IMR-90 (cell line): ENCODE results near the gene PRKCE. TPM values are rescaled to one million over a fixed set of nuclear protein-coding genes. Genes with fewer than 3 reads are reported as not detected.

Experiments
- ATAC-seq: fragments of 200-7000 bp; cut with Tn5 transposase; 2 replicates; pipeline ENCODE4 v1.9.1; 2020; ENCODE audit warnings: low read depth, mild to moderate bottlenecking, moderate library complexity
- BruUV-seq: library from RNA; stranded (reverse); fragments of 400-500 nt; replicated peaks from 2 replicates; lab custom pipeline; 2021; lab: Mats Ljungman, UMichigan
- CTCF ChIA-PET: fragments of 300-600 bp; formaldehyde crosslinking; extraction: SDS; loops from one replicate; lab custom pipeline; 2021; ENCODE audit warnings: antibody characterized with exemption; lab: Yijun Ruan, JAX
- POLR2A ChIA-PET: fragments of 300-600 bp; sonication (Branson Sonifier 250); formaldehyde crosslinking; loops from one replicate; lab custom pipeline; 2022; ENCODE audit warnings: antibody characterized with exemption; ENCODE audit not compliant: unreplicated experiment; lab: Charles Lee
- DNase-seq: peaks from one replicate; pipeline ENCODE4 v3.0.0; 2013
- H2AFZ ChIP-seq: replicated peaks from 2 replicates; pipeline ENCODE3; 2013; ENCODE audit warnings: low read length, mild to moderate bottlenecking; ENCODE audit not compliant: poor library complexity
- H2AK5ac ChIP-seq: 2 replicates; pipeline ENCODE4 v1.6.1; 2013; ENCODE audit warnings: low read depth, low read length, inconsistent platforms
- H2AK9ac ChIP-seq: replicated peaks from 2 replicates; pipeline ENCODE3; 2013; ENCODE audit warnings: mild to moderate bottlenecking, low read depth, low read length, moderate library complexity; ENCODE audit not compliant: poor library complexity
- H2BK120ac ChIP-seq: 2 replicates; pipeline ENCODE4 v1.6.1; 2013; ENCODE audit warnings: low read depth, low read length, inconsistent platforms
- H2BK15ac ChIP-seq: 3 replicates; pipeline ENCODE4 v1.6.1; 2013; ENCODE audit warnings: low read depth, low read length, inconsistent platforms
- H2BK20ac ChIP-seq: 2 replicates; pipeline ENCODE4 v1.6.1; 2013; ENCODE audit warnings: low read depth, mild to moderate bottlenecking, inconsistent platforms, low read length, moderate library complexity
- H2BK5ac ChIP-seq: 2 replicates; pipeline ENCODE4 v1.6.1; 2013; ENCODE audit warnings: mild to moderate bottlenecking, low read depth, low read length, inconsistent platforms; ENCODE audit not compliant: poor library complexity, severe bottlenecking
- H3K14ac ChIP-seq: replicated peaks from 2 replicates; pipeline ENCODE4 v1.6.1; 2013; ENCODE audit warnings: low read depth, low read length, inconsistent platforms
- H3K18ac ChIP-seq: 2 replicates; pipeline ENCODE4 v1.6.1; 2013; ENCODE audit warnings: low read depth, low read length, control low read depth
- H3K23ac ChIP-seq: 2 replicates; pipeline ENCODE4 v1.6.1; 2013; ENCODE audit warnings: low read depth, low read length, inconsistent platforms
- H3K27ac ChIP-seq: 2 replicates; pipeline ENCODE4 v1.5.1; 2013; ENCODE audit warnings: mild to moderate bottlenecking, control low read depth, low read length; ENCODE audit not compliant: insufficient read depth
- H3K27me3 ChIP-seq: 2 replicates; pipeline ENCODE4 v1.6.1; 2013; ENCODE audit warnings: low read length; ENCODE audit not compliant: control insufficient read depth, insufficient read depth
- H3K36me3 ChIP-seq: 2 replicates; pipeline ENCODE4 v1.6.1; 2013; ENCODE audit warnings: low read length, mixed read lengths; ENCODE audit not compliant: control insufficient read depth, insufficient read depth
- H3K4ac ChIP-seq: 2 replicates; pipeline ENCODE4 v1.6.1; 2013; ENCODE audit warnings: low read depth, low read length, inconsistent platforms
- H3K4me1 ChIP-seq: 2 replicates; pipeline ENCODE4 v1.6.1; 2013; ENCODE audit warnings: low read length, mixed read lengths; ENCODE audit not compliant: control insufficient read depth, insufficient read depth
- H3K4me2 ChIP-seq: 2 replicates; pipeline ENCODE4 v1.6.1; 2013; ENCODE audit warnings: low read depth, mild to moderate bottlenecking, control low read depth, low read length, moderate library complexity
- H3K4me3 ChIP-seq: 2 replicates; pipeline ENCODE4 v1.5.1; 2013; ENCODE audit warnings: low read depth, mild to moderate bottlenecking, control low read depth, low read length, moderate library complexity; ENCODE audit not compliant: insufficient read depth
- H3K56ac ChIP-seq: 2 replicates; pipeline ENCODE4 v1.6.1; 2013; ENCODE audit warnings: low read length, inconsistent platforms; ENCODE audit not compliant: insufficient read depth; ENCODE audit errors: extremely low read depth
- H3K79me1 ChIP-seq, 2 experiments: 2 replicates each; pipeline ENCODE4 v1.6.1; 2013; ENCODE audit warnings: low read length in 2 of 2, inconsistent platforms in 1 of 2, low read depth in 1 of 2
- H3K9ac ChIP-seq: 2 replicates; pipeline ENCODE4 v1.6.1; 2013; ENCODE audit warnings: low read depth, low read length, control low read depth
- H3K9me1 ChIP-seq: 2 replicates; pipeline ENCODE4 v1.6.1; 2013; ENCODE audit warnings: low read length, inconsistent platforms; ENCODE audit not compliant: insufficient read depth
- H3K9me3 ChIP-seq: 2 replicates; pipeline ENCODE4 v1.6.1; 2013; ENCODE audit warnings: low read length; ENCODE audit not compliant: control insufficient read depth, insufficient read depth
- H4K20me1 ChIP-seq: 2 replicates; pipeline ENCODE4 v1.6.1; 2013; ENCODE audit warnings: low read length, inconsistent platforms; ENCODE audit not compliant: insufficient read depth
- H4K5ac ChIP-seq: 2 replicates; pipeline ENCODE4 v1.6.1; 2013; ENCODE audit warnings: mild to moderate bottlenecking, low read depth, low read length, control low read depth
- H4K8ac ChIP-seq, 2 experiments: 2 replicates each; pipeline ENCODE4 v1.6.1; 2013; ENCODE audit warnings: low read depth in 2 of 2, low read length in 2 of 2, control low read depth in 1 of 2, inconsistent platforms in 1 of 2
- H4K91ac ChIP-seq: 2 replicates; pipeline ENCODE4 v1.6.1; 2013; ENCODE audit warnings: low read depth, low read length, inconsistent platforms; ENCODE audit not compliant: insufficient read depth
- FOS ChIP-seq: fragments of 150-350 bp; IDR thresholded peaks from 2 replicates; pipeline ENCODE4 v1.6.1; 2016; ENCODE audit warnings: low read depth, low read length
- RFX5 ChIP-seq: IDR thresholded peaks from 2 replicates; pipeline ENCODE4 v1.8.0; 2012; ENCODE audit warnings: low read depth, mild to moderate bottlenecking, low read length, moderate library complexity
- WGBS, 2 experiments: methylation state at CpG; one replicate each; pipeline versions ENCODE4 v1.1.5 to v1.1.7; 2013; ENCODE audit warnings: missing lambda C conversion rate in 2 of 2; ENCODE audit not compliant: insufficient read length in 1 of 2; ENCODE audit errors: extremely low coverage in 2 of 2; 5-methylcytosine and 5-hydroxymethylcytosine counted together
- dilution Hi-C: fragments of 300-500 bp; cut with HindIII; formaldehyde crosslinking; loops from one replicate; pipeline ENCODE4 v1.14.3; 2018; ENCODE audit warnings: low sequenced_read_pairs; ENCODE audit not compliant: unreplicated experiment
- in situ Hi-C: fragments of 300-500 bp; cut with MboI; formaldehyde crosslinking; loops from 3 replicates; pipeline ENCODE4 v1.14.3; 2019; ENCODE audit warnings: low sequenced_read_pairs, inconsistent platforms, mixed read lengths
- intact Hi-C: fragments of 100-400 bp; cut with micrococcal nuclease; formaldehyde crosslinking; loops from 2 replicates; pipeline ENCODE4 v1.10.0; 2022
- polyA plus RNA-seq, 3 experiments: library from polyadenylated mRNA; depleted of rRNA; stranded (reverse); fragments of >200 nt; gene quantifications; 2 replicates each; pipeline ENCODE4 v1.2.3, GENCODE V29; 2012; ENCODE audit warnings: low replicate concordance in 1 of 3
- total RNA-seq: library from RNA; depleted of rRNA; stranded (reverse); fragments of >200 nt; gene quantifications from 2 replicates; pipeline ENCODE4 v1.2.3, GENCODE V29; 2012
- TF ChIP-seq, protein P1 (sequence below): fragments of 150-350 bp; IDR thresholded peaks from 2 replicates; pipeline ENCODE4 v1.6.1; 2016; ENCODE audit warnings: low read depth, mild to moderate bottlenecking, low read length, moderate library complexity, borderline replicate concordance

PRKCE gene
- total and polyA plus RNA-seq, 2 of the 4 experiments (the other 2 are of a cell fraction): 8.1 to 32.4 TPM

DNA sequence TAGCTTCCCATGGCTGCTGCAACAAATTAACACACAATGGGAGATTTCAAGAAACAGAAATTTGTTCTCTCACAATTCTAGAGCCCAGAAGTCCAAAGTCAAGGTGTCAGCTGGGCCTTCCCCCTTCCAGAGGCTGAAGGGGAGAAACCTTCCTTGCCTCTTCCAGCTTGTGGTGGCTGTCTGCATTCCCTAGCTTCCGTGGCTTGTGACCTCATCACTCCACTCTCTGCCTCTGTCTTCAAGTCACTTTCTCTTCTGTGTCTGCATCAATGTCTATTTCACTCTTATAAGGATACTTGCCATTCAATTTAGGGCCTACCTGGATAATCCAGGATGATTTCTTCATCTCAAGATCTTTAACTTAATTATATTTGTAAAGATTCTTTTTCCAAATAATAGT is 23.6 kb upstream of the PRKCE start:
- CTCF ChIA-PET: interaction anchor here (0.6 to 1.5 kb wide), 4 partner anchors 11 to 999 kb away, joined by 3 to 4 read pairs (median 4); no protein-coding TSS in a partner anchor
- Histone ChIP-seq H3K14ac (no peak overlapping the region), H3K56ac (no peak overlapping the region), H4K20me1 (no peaks in the 10 kb centered on the region), H2AFZ (peak overlapping the region; percentile 47), H4K5ac (no peak overlapping the region), H2AK9ac (no peak overlapping the region), H3K18ac (no peak overlapping the region), H3K4ac (no peak overlapping the region), H2BK120ac (no peak overlapping the region), H2BK15ac (no peak overlapping the region), H4K8ac (no peak overlapping the region), H2AK5ac (no peak overlapping the region), H3K4me2 (no peak overlapping the region), H3K36me3 (no peaks in the 10 kb centered on the region), H3K4me3 (no peak overlapping the region), H3K9ac (no peak overlapping the region), H3K23ac (no peak overlapping the region), H2BK20ac (no peak overlapping the region), H3K79me1 (no peaks in the 10 kb centered on the region), H2BK5ac (no peak overlapping the region), H4K91ac (no peak overlapping the region), H3K4me1 (peaks cover 2% of the 10 kb centered on the region; the same call in 1 of the 2 replicates), H3K27me3 (peaks cover 68% of the 10 kb centered on the region), H3K9me1 (no peaks in the 10 kb centered on the region), H3K27ac (no peak overlapping the region), H3K9me3 (0 out of 2 replicates have a peak, but pooled peaks cover 2% of the 10 kb centered on the region)
- DNase-seq (peak; percentile 67), ATAC-seq (peak; percentile 74)
- intact Hi-C loops (no loop called here), dilution Hi-C loops (loop anchor here (25.0 kb wide), 1 partner anchor 309 kb away; no protein-coding TSS in a partner anchor), in situ Hi-C loops (loop anchor here (25.0 kb wide), 1 partner anchor 684 kb away; no protein-coding TSS in a partner anchor)
- no CpG with 5 or more reads among the region's 1 CpG for WGBS, 2 experiments
- TF ChIP-seq, protein P1, sequence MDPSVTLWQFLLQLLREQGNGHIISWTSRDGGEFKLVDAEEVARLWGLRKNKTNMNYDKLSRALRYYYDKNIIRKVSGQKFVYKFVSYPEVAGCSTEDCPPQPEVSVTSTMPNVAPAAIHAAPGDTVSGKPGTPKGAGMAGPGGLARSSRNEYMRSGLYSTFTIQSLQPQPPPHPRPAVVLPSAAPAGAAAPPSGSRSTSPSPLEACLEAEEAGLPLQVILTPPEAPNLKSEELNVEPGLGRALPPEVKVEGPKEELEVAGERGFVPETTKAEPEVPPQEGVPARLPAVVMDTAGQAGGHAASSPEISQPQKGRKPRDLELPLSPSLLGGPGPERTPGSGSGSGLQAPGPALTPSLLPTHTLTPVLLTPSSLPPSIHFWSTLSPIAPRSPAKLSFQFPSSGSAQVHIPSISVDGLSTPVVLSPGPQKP: no peak
- TF ChIP-seq FOS (no peak), RFX5 (no peak)
- POLR2A ChIA-PET: no interaction called here
- no TSS peak for BruUV-seq
